HUES6 (cell line): ENCODE data around the gene CABP1.
"Not testable (repeated sequence)": the region's sequence is repeated elsewhere in the genome, so short reads cannot be mapped to it uniquely, and the experiment has no call there.

Experiments
- H3K27ac ChIP-seq: 2 replicates; pipeline ENCODE4 v1.7.0; 2013; ENCODE audit warnings: low read depth, mild to moderate bottlenecking, low read length, inconsistent platforms
- H3K27me3 ChIP-seq: 2 replicates; pipeline ENCODE4 v1.6.1; 2013; ENCODE audit warnings: low read length; ENCODE audit not compliant: control insufficient read depth, insufficient read depth
- H3K36me3 ChIP-seq: 2 replicates; pipeline ENCODE4 v1.6.1; 2013; ENCODE audit warnings: low read length; ENCODE audit not compliant: control insufficient read depth, insufficient read depth
- H3K4me1 ChIP-seq: 2 replicates; pipeline ENCODE4 v1.6.1; 2013; ENCODE audit warnings: low read length; ENCODE audit not compliant: control insufficient read depth, insufficient read depth
- H3K4me3 ChIP-seq: 2 replicates; pipeline ENCODE4 v1.5.1; 2013; ENCODE audit warnings: low read depth, low read length
- H3K9ac ChIP-seq: one replicate; pipeline ENCODE4 v1.6.1; 2013; ENCODE audit warnings: mild to moderate bottlenecking, low read length
- H3K9me3 ChIP-seq: 2 replicates; pipeline ENCODE4 v1.6.1; 2013; ENCODE audit warnings: low read depth, low read length; ENCODE audit not compliant: control insufficient read depth, insufficient read depth

CABP1 gene

GRCh38 chr12:120668868-120669840 is 28.7 kb downstream of the CABP1 start:
- no peaks in the 10 kb centered on the region for H3K9me3 ChIP-seq
- H3K27me3 ChIP-seq: no peaks in the 10 kb centered on the region
- H3K36me3 ChIP-seq: no peaks in the 10 kb centered on the region
- peak overlapping the region; percentile 49 for H3K9ac ChIP-seq
- H3K4me3 ChIP-seq: peak overlapping the region; percentile 31; the same call in 1 of the 2 replicates
- peak overlapping the region; percentile 71 for H3K27ac ChIP-seq
- H3K4me1 ChIP-seq: peaks cover 30% of the 10 kb centered on the region

- H3K27me3 ChIP-seq, H3K9me3 ChIP-seq, H3K36me3 ChIP-seq, H3K4me3 ChIP-seq, H3K27ac ChIP-seq, H3K9ac ChIP-seq: not testable (repeated sequence)
- peaks cover 30% of the 10 kb centered on the region for H3K4me1 ChIP-seq
Observed at GRCh38 chr12:120670237-120670636, 29.8 kb downstream of the CABP1 start.

- peaks cover 30% of the 10 kb centered on the region for H3K4me1 ChIP-seq
- no peaks in the 10 kb centered on the region for H3K36me3 ChIP-seq
- no peaks in the 10 kb centered on the region for H3K27me3 ChIP-seq
- H3K9me3 ChIP-seq: no peaks in the 10 kb centered on the region
- no peak overlapping the region for H3K4me3 ChIP-seq
- H3K27ac ChIP-seq: no peak overlapping the region
- H3K9ac ChIP-seq: no peak overlapping the region
Observed at GRCh38 chr12:120670667-120671066, 30.2 kb downstream of the CABP1 start.

GRCh38 chr12:120674097-120674636 is 33.7 kb downstream of the CABP1 start:
- no peak overlapping the region for H3K27ac ChIP-seq
- peaks cover 13% of the 10 kb centered on the region for H3K4me1 ChIP-seq
- no peaks in the 10 kb centered on the region for H3K27me3 ChIP-seq
- no peak overlapping the region for H3K4me3 ChIP-seq
- no peaks in the 10 kb centered on the region for H3K9me3 ChIP-seq
- H3K36me3 ChIP-seq: no peaks in the 10 kb centered on the region
- H3K9ac ChIP-seq: no peak overlapping the region

- no peaks in the 10 kb centered on the region for H3K36me3 ChIP-seq
- H3K4me1 ChIP-seq: peaks cover 6% of the 10 kb centered on the region; the same call in 1 of the 2 replicates
- H3K27ac ChIP-seq: no peak overlapping the region
- H3K4me3 ChIP-seq: no peak overlapping the region
- no peak overlapping the region for H3K9ac ChIP-seq
- H3K9me3 ChIP-seq: no peaks in the 10 kb centered on the region
- no peaks in the 10 kb centered on the region for H3K27me3 ChIP-seq
Observed at GRCh38 chr12:120677765-120678473, 37.5 kb downstream of the CABP1 start.

- Histone ChIP-seq H3K36me3 (no peaks in the 10 kb centered on the region), H3K9ac (no peak overlapping the region), H3K27ac (no peak overlapping the region), H3K27me3 (no peaks in the 10 kb centered on the region), H3K4me1 (peaks cover 6% of the 10 kb centered on the region; the same call in 1 of the 2 replicates), H3K9me3 (no peaks in the 10 kb centered on the region), H3K4me3 (no peak overlapping the region)
Observed at GRCh38 chr12:120678572-120678971, 38.1 kb downstream of the CABP1 start.

GRCh38 chr12:120680165-120680738 is 39.8 kb downstream of the CABP1 start:
- no peaks in the 10 kb centered on the region for H3K27me3 ChIP-seq
- peaks cover 6% of the 10 kb centered on the region; the same call in 1 of the 2 replicates for H3K4me1 ChIP-seq
- H3K9ac ChIP-seq: no peak overlapping the region
- H3K4me3 ChIP-seq: no peak overlapping the region
- no peaks in the 10 kb centered on the region for H3K9me3 ChIP-seq
- H3K27ac ChIP-seq: no peak overlapping the region
- no peaks in the 10 kb centered on the region for H3K36me3 ChIP-seq

- Histone ChIP-seq H3K4me1 (peaks cover 18% of the 10 kb centered on the region), H3K27me3 (no peaks in the 10 kb centered on the region), H3K27ac (no peak overlapping the region), H3K36me3 (no peaks in the 10 kb centered on the region), H3K9me3 (no peaks in the 10 kb centered on the region), H3K9ac (no peak overlapping the region), H3K4me3 (no peak overlapping the region)
Observed at GRCh38 chr12:120684523-120684932, 44.1 kb downstream of the CABP1 start.

GRCh38 chr12:120685522-120685921 is 45.1 kb downstream of the CABP1 start:
- Histone ChIP-seq H3K27me3 (no peaks in the 10 kb centered on the region), H3K4me1 (peaks cover 22% of the 10 kb centered on the region), H3K9ac (no peak overlapping the region), H3K27ac (no peak overlapping the region), H3K9me3 (no peaks in the 10 kb centered on the region), H3K4me3 (peak overlapping the region; percentile 86), H3K36me3 (no peaks in the 10 kb centered on the region)

GRCh38 chr12:120686151-120686689 is 45.8 kb downstream of the CABP1 start:
- no peaks in the 10 kb centered on the region for H3K27me3 ChIP-seq
- peaks cover 28% of the 10 kb centered on the region for H3K4me1 ChIP-seq
- H3K36me3 ChIP-seq: no peaks in the 10 kb centered on the region
- peak overlapping the region; percentile 83 for H3K9ac ChIP-seq
- H3K4me3 ChIP-seq: peak overlapping the region; percentile 86
- H3K9me3 ChIP-seq: no peaks in the 10 kb centered on the region
- peak overlapping the region; percentile 87; the same call in 1 of the 2 replicates for H3K27ac ChIP-seq
